Measurements from ENCODE around the gene NRDC. TPM values are rescaled to one million over a fixed set of nuclear protein-coding genes. Genes with fewer than 3 reads are reported as not detected.

NRDC gene
- total RNA-seq, 1 experiment from 2014 or later = 182 TPM

DNA sequence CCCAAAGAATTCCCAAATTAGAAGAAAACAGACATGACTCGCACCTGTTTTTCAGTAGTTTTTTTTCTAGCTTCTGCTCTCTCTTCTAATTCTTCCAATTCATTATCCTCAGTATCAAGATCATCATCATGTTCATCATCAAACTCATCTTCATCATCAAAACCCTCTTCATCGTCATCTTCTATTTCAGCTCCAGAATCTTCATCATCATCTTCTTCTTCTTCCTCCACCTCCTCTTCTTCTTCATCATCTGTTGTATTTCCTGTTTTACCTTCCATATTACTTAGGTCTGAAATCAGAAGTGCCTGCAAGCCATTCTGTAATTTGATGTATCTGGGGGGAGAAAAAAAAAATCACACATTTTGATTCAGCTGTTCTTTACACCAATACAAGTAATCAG is 38.3 kb downstream of the NRDC start:
- no peak overlapping the region for H3K4me3 ChIP-seq (replicated peaks in 1 of 2; ENCODE audit: low read depth in 1 of 2, low read length in 2 of 2)

More for the DNA sequence above, 38.3 kb downstream of the NRDC start:
- no peak for ATAC-seq
- ChIA-PET CTCF (no interaction called here), POLR2A (no interaction called here), RAD21 (ENCODE audit: low non-redundant PET in 1 of 2, low total read pairs in 2 of 2, uncharacterized antibody in 2 of 2, unreplicated experiment in 2 of 2) (no interaction called here)
- Histone ChIP-seq H3K4me2 (ENCODE audit: low read length) (no peak overlapping the region), H3K9ac (ENCODE audit: low read length) (no peak overlapping the region), H3K4me1 (ENCODE audit: control insufficient read depth in 1 of 2, insufficient read depth in 2 of 2, low read length in 2 of 2) (peaks cover 0 to 4% of the 10 kb centered on the region in 2 experiments; a peak in 1 of 4 replicates), H4K20me1 (ENCODE audit: insufficient read depth) (no peaks in the 10 kb centered on the region), H3K36me3 (ENCODE audit: control insufficient read depth in 1 of 2, insufficient read depth in 2 of 2, low read length in 2 of 2) (peaks cover 0 to 5% of the 10 kb centered on the region in 2 experiments; a peak in 2 of 4 replicates), H2AFZ (ENCODE audit: low read depth, low read length, poor library complexity, severe bottlenecking) (no peak overlapping the region), H3K27me3 (ENCODE audit: insufficient read depth, low read length) (no peaks in the 10 kb centered on the region), H3K27ac (ENCODE audit: low read depth, low read length) (no peak overlapping the region), H3K9me2 (ENCODE audit: insufficient read depth) (no peaks in the 10 kb centered on the region), H3K9me3 (ENCODE audit: control insufficient read depth in 1 of 2, insufficient read depth in 1 of 2, low read depth in 1 of 2, low read length in 2 of 2) (no peaks in the 10 kb centered on the region), H3K79me2 (ENCODE audit: insufficient read depth, low read length) (peaks cover 48% of the 10 kb centered on the region)
- intact Hi-C loops (cut with micrococcal nuclease) = no loop called here
- DNase-seq (ENCODE audit: low read depth, low spot score) = no peak
- no TSS peak for BruUV-seq (replicated peaks)
- no peak for TF ChIP-seq FOSL1 (IDR thresholded peaks at IDR 0.05; ENCODE audit: low read depth)
- TF ChIP-seq JUND (IDR thresholded peaks at IDR 0.05) = no peak
- TF ChIP-seq ZFX (IDR thresholded peaks at IDR 0.05) = no peak
- TF ChIP-seq, protein P1, sequence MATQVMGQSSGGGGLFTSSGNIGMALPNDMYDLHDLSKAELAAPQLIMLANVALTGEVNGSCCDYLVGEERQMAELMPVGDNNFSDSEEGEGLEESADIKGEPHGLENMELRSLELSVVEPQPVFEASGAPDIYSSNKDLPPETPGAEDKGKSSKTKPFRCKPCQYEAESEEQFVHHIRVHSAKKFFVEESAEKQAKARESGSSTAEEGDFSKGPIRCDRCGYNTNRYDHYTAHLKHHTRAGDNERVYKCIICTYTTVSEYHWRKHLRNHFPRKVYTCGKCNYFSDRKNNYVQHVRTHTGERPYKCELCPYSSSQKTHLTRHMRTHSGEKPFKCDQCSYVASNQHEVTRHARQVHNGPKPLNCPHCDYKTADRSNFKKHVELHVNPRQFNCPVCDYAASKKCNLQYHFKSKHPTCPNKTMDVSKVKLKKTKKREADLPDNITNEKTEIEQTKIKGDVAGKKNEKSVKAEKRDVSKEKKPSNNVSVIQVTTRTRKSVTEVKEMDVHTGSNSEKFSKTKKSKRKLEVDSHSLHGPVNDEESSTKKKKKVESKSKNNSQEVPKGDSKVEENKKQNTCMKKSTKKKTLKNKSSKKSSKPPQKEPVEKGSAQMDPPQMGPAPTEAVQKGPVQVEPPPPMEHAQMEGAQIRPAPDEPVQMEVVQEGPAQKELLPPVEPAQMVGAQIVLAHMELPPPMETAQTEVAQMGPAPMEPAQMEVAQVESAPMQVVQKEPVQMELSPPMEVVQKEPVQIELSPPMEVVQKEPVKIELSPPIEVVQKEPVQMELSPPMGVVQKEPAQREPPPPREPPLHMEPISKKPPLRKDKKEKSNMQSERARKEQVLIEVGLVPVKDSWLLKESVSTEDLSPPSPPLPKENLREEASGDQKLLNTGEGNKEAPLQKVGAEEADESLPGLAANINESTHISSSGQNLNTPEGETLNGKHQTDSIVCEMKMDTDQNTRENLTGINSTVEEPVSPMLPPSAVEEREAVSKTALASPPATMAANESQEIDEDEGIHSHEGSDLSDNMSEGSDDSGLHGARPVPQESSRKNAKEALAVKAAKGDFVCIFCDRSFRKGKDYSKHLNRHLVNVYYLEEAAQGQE (IDR thresholded peaks at IDR 0.05; ENCODE audit: low read depth) = no peak
- TF ChIP-seq, protein P2, sequence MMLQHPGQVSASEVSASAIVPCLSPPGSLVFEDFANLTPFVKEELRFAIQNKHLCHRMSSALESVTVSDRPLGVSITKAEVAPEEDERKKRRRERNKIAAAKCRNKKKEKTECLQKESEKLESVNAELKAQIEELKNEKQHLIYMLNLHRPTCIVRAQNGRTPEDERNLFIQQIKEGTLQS (IDR thresholded peaks at IDR 0.05) = no peak
- TF ChIP-seq SIN3A (IDR thresholded peaks at IDR 0.05; ENCODE audit: low read depth) = no peak
- TF ChIP-seq CEBPB (IDR thresholded peaks at IDR 0.05; ENCODE audit: low read depth) = no peak
- no peak for TF ChIP-seq TCF7L2 (IDR thresholded peaks at IDR 0.05; ENCODE audit: borderline replicate concordance, extremely low read depth, insufficient read depth, insufficient read length)
- TF ChIP-seq, protein P3, sequence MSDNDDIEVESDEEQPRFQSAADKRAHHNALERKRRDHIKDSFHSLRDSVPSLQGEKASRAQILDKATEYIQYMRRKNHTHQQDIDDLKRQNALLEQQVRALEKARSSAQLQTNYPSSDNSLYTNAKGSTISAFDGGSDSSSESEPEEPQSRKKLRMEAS (IDR thresholded peaks at IDR 0.05) = no peak
- no peak for TF ChIP-seq POLR2AphosphoS5 (IDR thresholded peaks at IDR 0.05; ENCODE audit: low read depth, low read length)
- no peak for TF ChIP-seq EGR1 (IDR thresholded peaks at IDR 0.05; ENCODE audit: low read depth)
- no peak for TF ChIP-seq ZNF274 (IDR thresholded peaks at IDR 0.05; ENCODE audit: low read depth, low read length)
- TF ChIP-seq, protein P4, sequence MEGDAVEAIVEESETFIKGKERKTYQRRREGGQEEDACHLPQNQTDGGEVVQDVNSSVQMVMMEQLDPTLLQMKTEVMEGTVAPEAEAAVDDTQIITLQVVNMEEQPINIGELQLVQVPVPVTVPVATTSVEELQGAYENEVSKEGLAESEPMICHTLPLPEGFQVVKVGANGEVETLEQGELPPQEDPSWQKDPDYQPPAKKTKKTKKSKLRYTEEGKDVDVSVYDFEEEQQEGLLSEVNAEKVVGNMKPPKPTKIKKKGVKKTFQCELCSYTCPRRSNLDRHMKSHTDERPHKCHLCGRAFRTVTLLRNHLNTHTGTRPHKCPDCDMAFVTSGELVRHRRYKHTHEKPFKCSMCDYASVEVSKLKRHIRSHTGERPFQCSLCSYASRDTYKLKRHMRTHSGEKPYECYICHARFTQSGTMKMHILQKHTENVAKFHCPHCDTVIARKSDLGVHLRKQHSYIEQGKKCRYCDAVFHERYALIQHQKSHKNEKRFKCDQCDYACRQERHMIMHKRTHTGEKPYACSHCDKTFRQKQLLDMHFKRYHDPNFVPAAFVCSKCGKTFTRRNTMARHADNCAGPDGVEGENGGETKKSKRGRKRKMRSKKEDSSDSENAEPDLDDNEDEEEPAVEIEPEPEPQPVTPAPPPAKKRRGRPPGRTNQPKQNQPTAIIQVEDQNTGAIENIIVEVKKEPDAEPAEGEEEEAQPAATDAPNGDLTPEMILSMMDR (IDR thresholded peaks at IDR 0.05 in 2 of 3, conservative IDR thresholded peaks at IDR 0.05 in 1 of 3; ENCODE audit: borderline replicate concordance in 1 of 3, insufficient read depth in 1 of 3, low read depth in 2 of 3, low read length in 2 of 3) = no peak
- TF ChIP-seq SRF (IDR thresholded peaks at IDR 0.05; ENCODE audit: low read depth) = no peak
- TF ChIP-seq EZH2phosphoT487 (IDR thresholded peaks at IDR 0.05; ENCODE audit: borderline replicate concordance) = no peak
- TF ChIP-seq, protein P5, sequence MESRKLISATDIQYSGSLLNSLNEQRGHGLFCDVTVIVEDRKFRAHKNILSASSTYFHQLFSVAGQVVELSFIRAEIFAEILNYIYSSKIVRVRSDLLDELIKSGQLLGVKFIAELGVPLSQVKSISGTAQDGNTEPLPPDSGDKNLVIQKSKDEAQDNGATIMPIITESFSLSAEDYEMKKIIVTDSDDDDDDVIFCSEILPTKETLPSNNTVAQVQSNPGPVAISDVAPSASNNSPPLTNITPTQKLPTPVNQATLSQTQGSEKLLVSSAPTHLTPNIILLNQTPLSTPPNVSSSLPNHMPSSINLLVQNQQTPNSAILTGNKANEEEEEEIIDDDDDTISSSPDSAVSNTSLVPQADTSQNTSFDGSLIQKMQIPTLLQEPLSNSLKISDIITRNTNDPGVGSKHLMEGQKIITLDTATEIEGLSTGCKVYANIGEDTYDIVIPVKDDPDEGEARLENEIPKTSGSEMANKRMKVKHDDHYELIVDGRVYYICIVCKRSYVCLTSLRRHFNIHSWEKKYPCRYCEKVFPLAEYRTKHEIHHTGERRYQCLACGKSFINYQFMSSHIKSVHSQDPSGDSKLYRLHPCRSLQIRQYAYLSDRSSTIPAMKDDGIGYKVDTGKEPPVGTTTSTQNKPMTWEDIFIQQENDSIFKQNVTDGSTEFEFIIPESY (IDR thresholded peaks at IDR 0.05; ENCODE audit: extremely low read depth, insufficient replicate concordance, low read length) = no peak
- TF ChIP-seq ELF1 (IDR thresholded peaks at IDR 0.05; ENCODE audit: borderline replicate concordance, low read depth) = no peak
- no peak for TF ChIP-seq POLR2A (IDR thresholded peaks at IDR 0.05; ENCODE audit: borderline replicate concordance, extremely low read depth, insufficient read depth, insufficient read length)
- no peak for TF ChIP-seq SP1 (IDR thresholded peaks at IDR 0.05; ENCODE audit: low read depth)
- no peak for TF ChIP-seq EZH2 (IDR thresholded peaks at IDR 0.05)
